ENCODE results near the gene ACOX3. TPM values are rescaled to one million over a fixed set of nuclear protein-coding genes. Genes with fewer than 3 reads are reported as not detected.

The ACOX3 gene
- polyA plus RNA-seq, 1 donor (not counting 4 experiments of a cell fraction or from before 2014, with no cell fraction given): 6.7 TPM

DNA sequence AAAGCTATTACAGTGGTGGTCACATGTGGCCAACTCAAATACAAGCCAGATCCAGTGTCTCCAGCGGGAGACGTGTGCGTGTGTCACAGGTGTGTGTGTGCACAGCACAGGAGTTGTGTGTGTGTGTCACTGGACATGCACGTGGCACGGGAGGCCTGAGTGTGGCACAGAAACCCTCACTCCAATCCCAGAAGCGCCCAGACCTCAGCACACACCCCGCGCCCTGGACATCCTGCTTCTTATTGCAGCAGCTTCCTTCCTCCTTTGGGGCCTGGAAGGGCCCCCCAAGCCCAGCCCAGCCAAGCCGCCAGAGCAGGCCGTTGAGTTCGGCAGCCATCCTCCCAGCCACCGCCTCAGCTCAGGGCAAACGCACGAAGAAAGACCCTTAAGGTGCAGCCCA lies 37.9 kb downstream of the ACOX3 start:
- no peak overlapping the region for H3K27ac ChIP-seq (ENCODE audit: control insufficient read depth, insufficient read depth, low read length)

GRCh38 chr4:8402181-8402597 lies 38.3 kb downstream of the ACOX3 start:
- Histone ChIP-seq H4K20me1 (ENCODE audit: control insufficient read depth, extremely low read depth, insufficient read depth, low read length) (no peaks in the 10 kb centered on the region), H3K79me2 (ENCODE audit: control insufficient read depth, insufficient read depth, low read length) (no peaks in the 10 kb centered on the region), H3K4me2 (ENCODE audit: control insufficient read depth, extremely low read depth, insufficient read depth, low read depth, low read length) (no peak overlapping the region), H3K9ac (ENCODE audit: control insufficient read depth, extremely low read depth, insufficient read depth, low read length) (no peak overlapping the region), H3K9me3 (ENCODE audit: control insufficient read depth, low read depth, low read length) (no peaks in the 10 kb centered on the region), H3K27me3 (ENCODE audit: control insufficient read depth, extremely low read depth, insufficient read depth, low read length) (no peaks in the 10 kb centered on the region), H3K27ac (ENCODE audit: control insufficient read depth, insufficient read depth, low read length) (no peak overlapping the region), H3K9me1 (ENCODE audit: control insufficient read depth, extremely low read depth, insufficient read depth, low read length) (no peaks in the 10 kb centered on the region), H2AFZ (ENCODE audit: control insufficient read depth, low read length) (no peak overlapping the region), H3K36me3 (ENCODE audit: control insufficient read depth in 2 of 2, extremely low read depth in 1 of 2, insufficient read depth in 2 of 2, low read length in 2 of 2) (peaks cover 10 to 18% of the 10 kb centered on the region in 2 experiments), H3K4me1 (ENCODE audit: control insufficient read depth, extremely low read depth, insufficient read depth, low read length) (no peaks in the 10 kb centered on the region), H3K4me3 (ENCODE audit: control insufficient read depth in 2 of 3, extremely low read depth in 1 of 3, insufficient read depth in 2 of 3, low read depth in 1 of 3, low read length in 3 of 3) (no peak overlapping the region)
- FAIRE-seq (no peak), DNase-seq (ENCODE audit: low read depth, low spot score) (no peak)
- dilution Hi-C loops (cut with MboI; ENCODE audit: extremely low pct_ligation_motif_present, low sequenced_read_pairs): loop anchor here (25.0 kb wide), 1 partner anchor 140 kb away; the partner anchor contains the start of gene HTRA3
- TF ChIP-seq EZH2 (IDR thresholded peaks at IDR 0.05; ENCODE audit: low read length) (no peak), CTCF (optimal IDR thresholded peaks at IDR 0.05 in 1 of 3, IDR thresholded peaks at IDR 0.05 in 1 of 3, conservative IDR thresholded peaks at IDR 0.05 in 1 of 3; ENCODE audit: extremely low read depth in 1 of 3, insufficient read depth in 2 of 3, low read length in 3 of 3) (no peak)

More for the DNA sequence above, 37.9 kb downstream of the ACOX3 start:
- FAIRE-seq (no peak), DNase-seq (ENCODE audit: low read depth, low spot score) (no peak)
- dilution Hi-C loops (cut with MboI; ENCODE audit: extremely low pct_ligation_motif_present, low sequenced_read_pairs): loop anchor here (25.0 kb wide), 1 partner anchor 140 kb away; the partner anchor contains the start of gene HTRA3
- Histone ChIP-seq H2AFZ (ENCODE audit: control insufficient read depth, low read length) (no peak overlapping the region), H3K9me1 (ENCODE audit: control insufficient read depth, extremely low read depth, insufficient read depth, low read length) (no peaks in the 10 kb centered on the region), H3K36me3 (ENCODE audit: control insufficient read depth in 2 of 2, extremely low read depth in 1 of 2, insufficient read depth in 2 of 2, low read length in 2 of 2) (peaks cover 7 to 18% of the 10 kb centered on the region in 2 experiments), H3K4me1 (ENCODE audit: control insufficient read depth, extremely low read depth, insufficient read depth, low read length) (no peaks in the 10 kb centered on the region), H4K20me1 (ENCODE audit: control insufficient read depth, extremely low read depth, insufficient read depth, low read length) (no peaks in the 10 kb centered on the region), H3K9me3 (ENCODE audit: control insufficient read depth, low read depth, low read length) (no peaks in the 10 kb centered on the region), H3K9ac (ENCODE audit: control insufficient read depth, extremely low read depth, insufficient read depth, low read length) (no peak overlapping the region), H3K4me3 (ENCODE audit: control insufficient read depth in 2 of 3, extremely low read depth in 1 of 3, insufficient read depth in 2 of 3, low read depth in 1 of 3, low read length in 3 of 3) (no peak overlapping the region), H3K79me2 (ENCODE audit: control insufficient read depth, insufficient read depth, low read length) (no peaks in the 10 kb centered on the region), H3K4me2 (ENCODE audit: control insufficient read depth, extremely low read depth, insufficient read depth, low read depth, low read length) (no peak overlapping the region), H3K27me3 (ENCODE audit: control insufficient read depth, extremely low read depth, insufficient read depth, low read length) (no peaks in the 10 kb centered on the region)
- TF ChIP-seq EZH2 (IDR thresholded peaks at IDR 0.05; ENCODE audit: low read length): no peak
- TF ChIP-seq CTCF (optimal IDR thresholded peaks at IDR 0.05 in 1 of 3, IDR thresholded peaks at IDR 0.05 in 1 of 3, conservative IDR thresholded peaks at IDR 0.05 in 1 of 3; ENCODE audit: extremely low read depth in 1 of 3, insufficient read depth in 2 of 3, low read length in 3 of 3): no peak

Measured in keratinocyte (primary cell).